ENCODE measurements around the gene RASD1. TPM values are rescaled to one million over a fixed set of nuclear protein-coding genes. Genes with fewer than 3 reads are reported as not detected.
"Not testable (repeated sequence)": the region's sequence is repeated elsewhere in the genome, so short reads cannot be mapped to it uniquely, and the experiment has no call there.

Gene RASD1
- polyA plus RNA-seq, 6 donors from 2014 or later, result 0.21 to 0.27 TPM; not detected in 4

GRCh38 chr17:17493986-17494466, 2.2 kb downstream of the RASD1 start:
- Mint-ChIP-seq H3K27me3 (peaks cover 0 to 9% (median 8%) of the 10 kb centered on the region in 3 donors), H3K4me1 (peaks cover 6 to 25% (median 17%) of the 10 kb centered on the region in 3 donors), H3K9me3 (no peaks in the 10 kb centered on the region), H3K36me3 (peaks cover 0 to 8% of the 10 kb centered on the region in 2 donors), H3K4me3 (peak overlapping the region in 3 of 8 donors; percentile 57 to 69 (median 66)), H3K27ac (peak overlapping the region in 1 of 6 donors; percentile 28)
- DNase-seq, result no peak
- no peak for ATAC-seq (ENCODE audit: low read depth in 2 of 2)

- H3K27ac Mint-ChIP-seq, result peak overlapping the region in 2 of 6 donors; percentile 32 to 49
- peaks cover 0 to 8% of the 10 kb centered on the region in 2 donors for H3K36me3 Mint-ChIP-seq
- peaks cover 0 to 9% (median 8%) of the 10 kb centered on the region in 3 donors for H3K27me3 Mint-ChIP-seq
- H3K9me3 Mint-ChIP-seq, result no peaks in the 10 kb centered on the region
- ATAC-seq (ENCODE audit: low read depth in 2 of 2), result no peak
- H3K4me3 Mint-ChIP-seq, result peak overlapping the region in 2 of 8 donors; percentile 33 to 38
- DNase-seq, result no peak
- H3K4me1 Mint-ChIP-seq, result peaks cover 6 to 25% (median 17%) of the 10 kb centered on the region in 3 donors
These were observed 2.8 kb downstream of the RASD1 start for GRCh38 chr17:17493249-17493985.

- Mint-ChIP-seq H3K9me3 (no peaks in the 10 kb centered on the region), H3K4me1 (peaks cover 10 to 25% (median 21%) of the 10 kb centered on the region in 3 donors), H3K27me3 (peaks cover 0 to 9% (median 8%) of the 10 kb centered on the region in 3 donors), H3K36me3 (peaks cover 6 to 8% of the 10 kb centered on the region in 2 donors), H3K4me3 (no peak overlapping the region), H3K27ac (peak overlapping the region in 1 of 6 donors; percentile 58)
- ATAC-seq (ENCODE audit: low read depth in 2 of 2) (no peak), DNase-seq (no peak)
These were observed 3.6 kb downstream of the RASD1 start for GRCh38 chr17:17492571-17492970.

- Mint-ChIP-seq H3K27me3 (peaks cover 0 to 9% (median 8%) of the 10 kb centered on the region in 3 donors), H3K4me3 (no peak overlapping the region), H3K36me3 (peaks cover 6 to 12% of the 10 kb centered on the region in 2 donors), H3K4me1 (peaks cover 10 to 25% (median 19%) of the 10 kb centered on the region in 3 donors), H3K9me3 (no peaks in the 10 kb centered on the region), H3K27ac (no peak overlapping the region)
- ATAC-seq (ENCODE audit: low read depth in 2 of 2) (no peak), DNase-seq (no peak)
These were observed 4.1 kb downstream of the RASD1 start for GRCh38 chr17:17492085-17492484.

GRCh38 chr17:17491546-17491988, 4.6 kb downstream of the RASD1 start:
- no peak overlapping the region for H3K27ac Mint-ChIP-seq
- peaks cover 0 to 9% (median 8%) of the 10 kb centered on the region in 3 donors for H3K27me3 Mint-ChIP-seq
- H3K4me1 Mint-ChIP-seq, result peaks cover 10 to 25% (median 21%) of the 10 kb centered on the region in 3 donors
- DNase-seq, result no peak
- ATAC-seq (ENCODE audit: low read depth in 2 of 2), result no peak
- H3K36me3 Mint-ChIP-seq, result peaks cover 6 to 15% of the 10 kb centered on the region in 2 donors
- H3K9me3 Mint-ChIP-seq, result no peaks in the 10 kb centered on the region
- no peak overlapping the region for H3K4me3 Mint-ChIP-seq

- Mint-ChIP-seq H3K4me1 (peaks cover 10 to 25% (median 21%) of the 10 kb centered on the region in 3 donors), H3K36me3 (peaks cover 6 to 15% of the 10 kb centered on the region in 2 donors), H3K27ac (no peak overlapping the region), H3K27me3 (peaks cover 0 to 9% (median 8%) of the 10 kb centered on the region in 3 donors), H3K4me3 (peak overlapping the region in 1 of 8 donors; percentile 35), H3K9me3 (no peaks in the 10 kb centered on the region)
- DNase-seq (no peak), ATAC-seq (ENCODE audit: low read depth in 2 of 2) (no peak)
These were observed 5.1 kb downstream of the RASD1 start for GRCh38 chr17:17491031-17491471.

GRCh38 chr17:17487998-17488397, 8.2 kb downstream of the RASD1 start:
- ATAC-seq (ENCODE audit: low read depth in 2 of 2), result no peak
- Mint-ChIP-seq H3K27me3 (no peaks in the 10 kb centered on the region), H3K9me3 (no peaks in the 10 kb centered on the region), H3K27ac (peak overlapping the region in 3 of 6 donors; percentile 64 to 89 (median 83)), H3K36me3 (peaks cover 6 to 22% of the 10 kb centered on the region in 2 donors), H3K4me1 (peaks cover 9 to 23% (median 21%) of the 10 kb centered on the region in 3 donors), H3K4me3 (peak overlapping the region in 1 of 8 donors; percentile 46)
- no peak for DNase-seq

GRCh38 chr17:17486416-17486815, 9.8 kb downstream of the RASD1 start:
- H3K27ac Mint-ChIP-seq; ATAC-seq (ENCODE audit: low read depth in 2 of 2); H3K4me3 Mint-ChIP-seq; DNase-seq; H3K9me3 Mint-ChIP-seq; H3K27me3 Mint-ChIP-seq: not testable (repeated sequence)
- Mint-ChIP-seq H3K36me3 (peaks cover 6 to 13% of the 10 kb centered on the region in 2 donors), H3K4me1 (peaks cover 17 to 25% (median 20%) of the 10 kb centered on the region in 3 donors)

GRCh38 chr17:17485420-17485819, 10.8 kb downstream of the RASD1 start:
- ATAC-seq (ENCODE audit: low read depth in 2 of 2), result no peak
- no peak for DNase-seq
- Mint-ChIP-seq H3K4me1 (peaks cover 22 to 30% (median 27%) of the 10 kb centered on the region in 3 donors), H3K27ac (peak overlapping the region in 4 of 6 donors; percentile 30 to 77 (median 53)), H3K9me3 (no peaks in the 10 kb centered on the region), H3K36me3 (peaks cover 6 to 13% of the 10 kb centered on the region in 2 donors), H3K27me3 (no peaks in the 10 kb centered on the region), H3K4me3 (no peak overlapping the region)

GRCh38 chr17:17484451-17484899, 11.7 kb downstream of the RASD1 start:
- no peaks in the 10 kb centered on the region for H3K27me3 Mint-ChIP-seq
- no peak for ATAC-seq (ENCODE audit: low read depth in 2 of 2)
- peaks cover 6 to 13% of the 10 kb centered on the region in 2 donors for H3K36me3 Mint-ChIP-seq
- peaks cover 24 to 36% (median 34%) of the 10 kb centered on the region in 3 donors for H3K4me1 Mint-ChIP-seq
- H3K9me3 Mint-ChIP-seq, result no peaks in the 10 kb centered on the region
- H3K4me3 Mint-ChIP-seq, result no peak overlapping the region
- no peak overlapping the region for H3K27ac Mint-ChIP-seq
- no peak for DNase-seq

GRCh38 chr17:17481860-17482259, 14.3 kb downstream of the RASD1 start:
- Mint-ChIP-seq H3K27me3 (no peaks in the 10 kb centered on the region), H3K9me3 (no peaks in the 10 kb centered on the region), H3K27ac (no peak overlapping the region), H3K4me1 (peaks cover 24 to 55% (median 48%) of the 10 kb centered on the region in 3 donors), H3K4me3 (peak overlapping the region in 1 of 8 donors; percentile 54), H3K36me3 (peaks cover 0 to 8% of the 10 kb centered on the region in 2 donors)
- no peak for ATAC-seq (ENCODE audit: low read depth in 2 of 2)
- DNase-seq, result no peak

- ATAC-seq (ENCODE audit: low read depth in 2 of 2) (no peak), DNase-seq (no peak)
- Mint-ChIP-seq H3K4me3 (peak overlapping the region in 4 of 8 donors; percentile 12 to 62 (median 38)), H3K27me3 (no peaks in the 10 kb centered on the region), H3K4me1 (peaks cover 27 to 58% (median 54%) of the 10 kb centered on the region in 3 donors), H3K9me3 (no peaks in the 10 kb centered on the region), H3K36me3 (peaks cover 0 to 6% of the 10 kb centered on the region in 2 donors), H3K27ac (peak overlapping the region in 3 of 6 donors; percentile 32 to 83 (median 64))
These were observed 15.5 kb downstream of the RASD1 start for GRCh38 chr17:17480593-17481148.

- ATAC-seq (ENCODE audit: low read depth in 2 of 2), result no peak
- H3K4me3 Mint-ChIP-seq, result peak overlapping the region in 2 of 8 donors; percentile 77 to 93
- no peak overlapping the region for H3K27ac Mint-ChIP-seq
- no peaks in the 10 kb centered on the region for H3K27me3 Mint-ChIP-seq
- no peaks in the 10 kb centered on the region for H3K9me3 Mint-ChIP-seq
- no peaks in the 10 kb centered on the region for H3K36me3 Mint-ChIP-seq
- DNase-seq, result no peak
- H3K4me1 Mint-ChIP-seq, result peaks cover 23 to 52% (median 51%) of the 10 kb centered on the region in 3 donors
These were observed 17.0 kb downstream of the RASD1 start for GRCh38 chr17:17479209-17479608.
